H9 (cell line): ENCODE measurements around the gene TMEM253. TPM values are rescaled to one million over a fixed set of nuclear protein-coding genes. Genes with fewer than 3 reads are reported as not detected.

Experiments
- DNase-seq: peaks from one replicate; pipeline ENCODE4 v3.0.0-alpha.2; 2017
- H2AFZ ChIP-seq: one replicate; pipeline ENCODE4 v1.6.1; 2013; ENCODE audit warnings: mild to moderate bottlenecking, low read length, control low read depth, moderate library complexity
- H2AK5ac ChIP-seq: 2 replicates; pipeline ENCODE4 v1.6.1; 2013; ENCODE audit warnings: low read length, control low read depth, mixed read lengths; ENCODE audit not compliant: insufficient read length
- H2BK120ac ChIP-seq: one replicate; pipeline ENCODE4 v1.6.1; 2013; ENCODE audit warnings: low read depth, mild to moderate bottlenecking, low read length, control low read depth, inconsistent platforms; ENCODE audit not compliant: poor library complexity, severe bottlenecking
- H2BK12ac ChIP-seq: 2 replicates; pipeline ENCODE4 v1.6.1; 2013; ENCODE audit warnings: low read length, control low read depth, mixed read lengths, low read depth; ENCODE audit not compliant: insufficient read length
- H2BK15ac ChIP-seq: 2 replicates; pipeline ENCODE4 v1.6.1; 2013; ENCODE audit warnings: low read depth, low read length, control low read depth
- H2BK20ac ChIP-seq: one replicate; pipeline ENCODE4 v1.6.1; 2013; ENCODE audit warnings: low read depth, mild to moderate bottlenecking, low read length, control low read depth, inconsistent platforms; ENCODE audit not compliant: poor library complexity, severe bottlenecking
- H2BK5ac ChIP-seq: 2 replicates; pipeline ENCODE4 v1.6.1; 2013; ENCODE audit warnings: low read length, control low read depth, mixed read lengths; ENCODE audit not compliant: insufficient read length
- H3K14ac ChIP-seq: 2 replicates; pipeline ENCODE4 v1.6.1; 2013; ENCODE audit warnings: low read length, control low read depth; ENCODE audit not compliant: insufficient read depth
- H3K18ac ChIP-seq: 2 replicates; pipeline ENCODE4 v1.6.1; 2013; ENCODE audit warnings: low read depth, mild to moderate bottlenecking, mixed read lengths, low read length, control low read depth; ENCODE audit not compliant: insufficient read length
- H3K23ac ChIP-seq: 2 replicates; pipeline ENCODE4 v1.6.1; 2013; ENCODE audit warnings: low read length, control low read depth, mixed read lengths, low read depth; ENCODE audit not compliant: insufficient read length
- H3K23me2 ChIP-seq: 2 replicates; pipeline ENCODE4 v1.6.1; 2013; ENCODE audit warnings: low read depth, mild to moderate bottlenecking, mixed read lengths, low read length, control low read depth; ENCODE audit not compliant: insufficient read length, poor library complexity, severe bottlenecking
- H3K27ac ChIP-seq: 2 replicates; pipeline ENCODE4 v1.5.1; 2013; ENCODE audit warnings: low read length, control low read depth, mixed read lengths, low read depth; ENCODE audit not compliant: insufficient read length
- H3K27me3 ChIP-seq: 2 replicates; pipeline ENCODE4 v1.6.1; 2013; ENCODE audit warnings: low read length, control low read depth, inconsistent platforms; ENCODE audit not compliant: insufficient read depth
- H3K4ac ChIP-seq: 2 replicates; pipeline ENCODE4 v1.6.1; 2013; ENCODE audit warnings: low read depth, mild to moderate bottlenecking, control low read depth, inconsistent platforms, low read length, moderate library complexity
- H3K4me1 ChIP-seq: 2 replicates; pipeline ENCODE4 v1.6.1; 2013; ENCODE audit warnings: low read length, control low read depth, inconsistent platforms; ENCODE audit not compliant: insufficient read depth
- H3K4me2 ChIP-seq: 2 replicates; pipeline ENCODE4 v1.6.1; 2013; ENCODE audit warnings: low read length, control low read depth, mixed read lengths; ENCODE audit not compliant: insufficient read length, insufficient read depth
- H3K56ac ChIP-seq: 2 replicates; pipeline ENCODE4 v1.6.1; 2013; ENCODE audit warnings: low read depth, mild to moderate bottlenecking, mixed read lengths, low read length, control low read depth; ENCODE audit not compliant: insufficient read length
- H3K79me1 ChIP-seq: 2 replicates; pipeline ENCODE4 v1.6.1; 2013; ENCODE audit warnings: low read depth, mild to moderate bottlenecking, moderate library complexity, low read length, control low read depth, inconsistent platforms; ENCODE audit not compliant: insufficient read depth, poor library complexity, severe bottlenecking
- H3K79me2 ChIP-seq: 2 replicates; pipeline ENCODE4 v1.6.1; 2013; ENCODE audit warnings: low read length, control low read depth, inconsistent platforms; ENCODE audit not compliant: insufficient read depth
- H3K9ac ChIP-seq: 2 replicates; pipeline ENCODE4 v1.6.1; 2013; ENCODE audit warnings: low read length, control low read depth, mixed read lengths; ENCODE audit not compliant: insufficient read length; ENCODE audit errors: extremely low read depth
- H3K9me3 ChIP-seq: one replicate; pipeline ENCODE4 v1.6.1; 2013; ENCODE audit warnings: low read depth, low read length, inconsistent platforms; ENCODE audit not compliant: control insufficient read depth
- H3T11ph ChIP-seq: one replicate; pipeline ENCODE4 v1.6.1; 2013; ENCODE audit warnings: mild to moderate bottlenecking, low read length, control low read depth, inconsistent platforms
- H4K20me1 ChIP-seq: one replicate; pipeline ENCODE4 v1.6.1; 2013; ENCODE audit not compliant: control insufficient read depth, insufficient read length, insufficient read depth
- H4K5ac ChIP-seq: 2 replicates; pipeline ENCODE4 v1.6.1; 2013; ENCODE audit warnings: low read depth, mild to moderate bottlenecking, mixed read lengths, low read length, control low read depth; ENCODE audit not compliant: insufficient read length
- H4K8ac ChIP-seq: replicated peaks from 2 replicates; pipeline ENCODE4 v1.6.1; 2013; ENCODE audit warnings: low read length, control low read depth, mixed read lengths, low read depth; ENCODE audit not compliant: insufficient read length
- H4K91ac ChIP-seq: 2 replicates; pipeline ENCODE4 v1.6.1; 2013; ENCODE audit warnings: low read depth, mild to moderate bottlenecking, moderate library complexity, mixed read lengths, low read length, control low read depth; ENCODE audit not compliant: insufficient read length
- H3K27ac Mint-ChIP-seq, 3 experiments: 2 replicates in 2 of 3; 3 replicates in 1 of 3; pipeline ENCODE4 v1.8.0; 2020 to 2021; ENCODE audit warnings: mixed read lengths in 3 of 3, mild to moderate bottlenecking in 1 of 3, moderate library complexity in 1 of 3
- H3K27me3 Mint-ChIP-seq: 2 replicates; pipeline ENCODE4 v1.8.0; 2021; ENCODE audit warnings: low read depth, mild to moderate bottlenecking, moderate library complexity, mixed read lengths
- H3K36me3 Mint-ChIP-seq, 3 experiments: 2 replicates in 2 of 3; 3 replicates in 1 of 3; pipeline ENCODE4 v1.8.0; 2020 to 2021; ENCODE audit warnings: low read depth in 3 of 3, mixed read lengths in 3 of 3; ENCODE audit not compliant: insufficient read depth in 1 of 3
- H3K4me1 Mint-ChIP-seq, 2 experiments: 2 replicates each; pipeline ENCODE4 v1.8.0; 2020; ENCODE audit warnings: mixed read lengths in 2 of 2
- H3K4me3 Mint-ChIP-seq, 2 experiments: 2 replicates in 1 of 2; 3 replicates in 1 of 2; pipeline ENCODE4 v1.8.0; 2020 to 2021; ENCODE audit warnings: mild to moderate bottlenecking in 2 of 2, mixed read lengths in 2 of 2, moderate library complexity in 1 of 2
- H3K9me3 Mint-ChIP-seq, 2 experiments: 2 replicates in 1 of 2; 3 replicates in 1 of 2; pipeline ENCODE4 v1.8.0; 2020; ENCODE audit warnings: mild to moderate bottlenecking in 2 of 2, mixed read lengths in 2 of 2, moderate library complexity in 1 of 2
- CTCF ChIP-seq: fragments of 200-600 bp; sonication (generic); conservative IDR thresholded peaks from 3 replicates; pipeline ENCODE4 v1.8.0; 2021; ENCODE audit warnings: antibody characterized with exemption, mild to moderate bottlenecking
- WGBS: extraction: QIAGEN DNeasy Blood & Tissue Kit; methylation state at CpG from one replicate; pipeline ENCODE4 v1.1.7; 2013; ENCODE audit warnings: missing lambda C conversion rate, low lambda C conversion rate, mixed read lengths; ENCODE audit not compliant: insufficient read length; ENCODE audit errors: extremely low coverage; 5-methylcytosine and 5-hydroxymethylcytosine counted together
- total RNA-seq: library from RNA; stranded (reverse); gene quantifications from 2 replicates; pipeline ENCODE4 v1.2.1, GENCODE V29; 2021

The TMEM253 gene
- total RNA-seq, 1 experiment from 2014 or later, result 2.2 TPM

- Histone ChIP-seq H3T11ph (no peak overlapping the region), H2AFZ (no peak overlapping the region), H2BK20ac (no peak overlapping the region), H3K79me2 (no peaks in the 10 kb centered on the region), H3K56ac (no peak overlapping the region), H3K18ac (no peak overlapping the region), H4K20me1 (no peaks in the 10 kb centered on the region), H2BK15ac (no peak overlapping the region), H4K8ac (no peak overlapping the region), H3K4me1 (no peaks in the 10 kb centered on the region), H3K27ac (no peak overlapping the region), H3K4ac (no peak overlapping the region), H4K91ac (no peak overlapping the region), H4K5ac (no peak overlapping the region), H3K4me2 (no peak overlapping the region), H3K14ac (no peak overlapping the region), H2BK12ac (no peak overlapping the region), H3K27me3 (no peaks in the 10 kb centered on the region), H3K23ac (no peak overlapping the region), H3K9ac (no peak overlapping the region), H2BK120ac (no peak overlapping the region), H3K23me2 (no peaks in the 10 kb centered on the region), H3K79me1 (no peaks in the 10 kb centered on the region), H2AK5ac (no peak overlapping the region), H3K9me3 (no peaks in the 10 kb centered on the region), H2BK5ac (no peak overlapping the region)
- no peaks in the 10 kb centered on the region for H3K36me3 Mint-ChIP-seq
- DNase-seq, result no peak
- H3K27me3 Mint-ChIP-seq, result no peaks in the 10 kb centered on the region
- no peak overlapping the region for H3K27ac Mint-ChIP-seq
- WGBS, result no CpG with 5 or more reads among the region's 2 CpGs
- H3K4me1 Mint-ChIP-seq, result peaks cover 16 to 19% of the 10 kb centered on the region in 2 experiments
- no peak for TF ChIP-seq CTCF
- no peaks in the 10 kb centered on the region for H3K9me3 Mint-ChIP-seq
- H3K4me3 Mint-ChIP-seq, result no peak overlapping the region
These were observed 12.5 kb downstream of the TMEM253 start for GRCh38 chr14:21113369-21113768.
